ENCODE results near the gene RALGAPB.
"Not testable (repeated sequence)": the region's sequence is repeated elsewhere in the genome, so short reads cannot be mapped to it uniquely, and the experiment has no call there.

The RALGAPB gene

DNA sequence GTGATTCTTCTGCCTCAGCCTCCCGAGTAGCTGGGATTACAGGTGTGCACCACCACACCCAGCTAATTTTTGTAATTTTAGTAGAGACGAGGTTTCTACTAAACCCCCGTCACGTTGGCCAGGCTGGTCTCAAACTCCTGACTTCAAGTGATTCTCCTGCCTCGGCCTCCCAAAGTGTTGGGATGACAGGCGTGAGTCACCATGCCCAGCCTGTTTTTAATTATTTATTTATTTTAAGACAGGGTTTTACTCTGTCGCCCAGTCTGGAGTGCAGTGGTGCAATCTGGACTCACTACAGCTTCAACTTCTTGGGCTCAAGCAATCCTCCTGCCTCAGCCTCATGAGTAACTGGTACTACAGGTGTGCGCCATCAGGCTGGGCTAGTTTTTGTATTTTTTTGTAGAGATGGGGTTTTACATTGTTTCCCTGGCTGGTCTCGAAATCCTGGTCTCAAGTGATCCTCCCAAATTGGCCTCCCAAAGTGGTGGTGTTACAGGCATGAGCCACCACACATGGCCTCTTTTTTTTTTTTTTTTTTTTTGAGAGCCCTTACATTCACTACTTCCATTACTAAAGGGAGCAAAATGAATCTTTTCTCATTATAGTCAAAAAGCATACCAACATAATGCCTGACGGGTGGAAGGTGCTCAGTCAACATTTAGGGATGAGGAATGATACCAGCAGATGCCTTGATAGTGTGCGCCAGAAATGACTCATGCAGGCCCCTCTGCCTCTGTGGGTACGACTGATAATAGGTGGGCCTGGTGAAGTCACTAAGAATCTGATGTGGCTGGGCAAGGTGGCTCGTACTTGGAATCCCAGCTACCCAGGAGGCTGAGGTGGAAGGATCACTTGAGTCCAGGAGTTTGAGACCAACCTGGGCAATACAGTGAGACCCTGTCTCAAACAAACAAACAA, 17.8 kb upstream of the RALGAPB start:
- no peak for TF ChIP-seq GATA1 (IDR thresholded peaks at IDR 0.05; ENCODE audit: low read depth, low read length)
- no peak for TF ChIP-seq POLR2A (IDR thresholded peaks at IDR 0.05; ENCODE audit: low read length)

DNA sequence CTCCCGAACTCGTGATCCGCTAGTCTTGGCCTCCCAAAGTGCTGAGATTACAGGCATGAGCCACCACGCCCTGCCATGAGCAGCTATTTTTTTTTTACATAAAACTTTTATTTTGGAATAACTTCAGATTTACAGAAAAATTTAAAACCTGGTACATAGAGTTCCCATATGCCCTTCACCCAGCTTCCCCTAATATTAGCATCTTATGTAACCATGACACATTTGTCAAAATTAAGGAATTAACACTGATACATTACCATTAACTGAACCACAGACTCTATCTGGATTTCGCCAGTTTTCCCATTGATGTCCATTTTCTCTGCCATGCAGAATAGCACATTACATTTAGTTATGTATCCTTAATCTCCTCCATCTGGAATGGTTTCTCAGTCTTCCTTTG, 14.3 kb upstream of the RALGAPB start:
- DNase-seq: no peak
- TF ChIP-seq GATA1 (IDR thresholded peaks at IDR 0.05; ENCODE audit: low read depth, low read length): no peak
- no peak for TF ChIP-seq POLR2A (IDR thresholded peaks at IDR 0.05; ENCODE audit: low read length)

More for the DNA sequence above, 17.8 kb upstream of the RALGAPB start:
- DNase-seq: peak; percentile 26 to 59

DNA sequence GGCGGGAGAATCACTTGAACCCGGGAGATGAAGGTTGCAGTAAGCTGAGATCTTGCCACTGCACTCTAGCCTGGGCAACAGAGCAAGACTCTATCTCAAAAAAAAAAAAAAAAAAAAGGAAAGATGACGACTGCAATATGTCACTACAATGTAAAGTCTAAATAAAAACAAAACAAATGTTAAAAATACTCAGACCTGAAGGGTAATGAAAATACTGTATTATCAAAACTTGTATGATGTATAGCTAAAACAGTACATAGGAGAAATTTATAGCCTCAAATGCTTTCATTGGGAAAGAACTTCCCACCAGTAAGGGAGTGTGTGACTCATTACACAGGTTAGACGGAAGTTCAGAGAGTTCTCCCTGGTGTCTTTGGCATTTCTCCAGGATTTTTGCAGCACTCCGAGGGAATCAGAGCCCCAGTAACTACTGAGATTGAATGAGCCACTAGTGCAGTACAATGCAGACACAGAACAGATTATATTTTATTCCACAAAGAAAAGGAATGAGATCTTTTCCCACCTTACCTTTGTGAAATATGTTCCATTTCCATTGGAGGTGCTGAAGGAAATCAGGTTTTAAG, 12.5 kb upstream of the RALGAPB start:
- peak; percentile 26 to 49 for DNase-seq
- TF ChIP-seq POLR2A (IDR thresholded peaks at IDR 0.05; ENCODE audit: low read length) (no peak), GATA1 (IDR thresholded peaks at IDR 0.05; ENCODE audit: low read depth, low read length) (no peak)

DNA sequence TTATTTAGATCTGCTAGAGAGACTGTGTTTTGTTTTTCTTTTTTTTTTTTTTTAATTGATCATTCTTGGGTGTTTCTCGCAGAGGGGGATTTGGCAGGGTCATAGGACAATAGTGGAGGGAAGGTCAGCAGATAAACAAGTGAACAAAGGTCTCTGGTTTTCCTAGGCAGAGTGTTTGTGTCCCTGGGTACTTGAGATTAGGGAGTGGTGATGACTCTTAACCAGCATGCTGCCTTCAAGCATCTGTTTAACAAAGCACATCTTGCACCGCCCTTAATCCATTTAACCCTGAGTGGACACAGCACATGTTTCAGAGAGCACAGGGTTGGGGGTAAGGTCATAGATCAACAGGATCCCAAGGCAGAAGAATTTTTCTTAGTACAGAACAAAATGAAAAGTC, 12.0 kb upstream of the RALGAPB start:
- not testable (repeated sequence) for DNase-seq

DNA sequence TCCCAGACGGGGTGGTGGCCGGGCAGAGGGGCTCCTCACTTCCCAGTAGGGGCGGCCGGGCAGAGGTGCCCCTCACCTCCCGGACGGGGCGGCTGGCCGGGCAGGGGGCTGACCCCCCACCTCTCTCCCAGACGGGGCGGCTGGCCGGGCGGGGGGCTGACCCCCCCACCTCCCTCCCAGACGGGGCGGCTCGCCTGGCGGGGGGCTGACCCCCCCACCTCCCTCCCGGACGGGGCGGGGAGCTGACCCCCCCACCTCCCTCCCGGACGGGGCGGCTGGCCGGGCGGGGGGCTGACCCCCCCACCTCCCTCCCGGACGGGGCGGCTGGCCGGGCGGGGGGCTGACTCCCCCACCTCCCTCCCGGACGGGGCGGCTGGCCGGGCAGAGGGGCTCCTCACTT, 11.5 kb upstream of the RALGAPB start:
- not testable (repeated sequence) for DNase-seq

DNA sequence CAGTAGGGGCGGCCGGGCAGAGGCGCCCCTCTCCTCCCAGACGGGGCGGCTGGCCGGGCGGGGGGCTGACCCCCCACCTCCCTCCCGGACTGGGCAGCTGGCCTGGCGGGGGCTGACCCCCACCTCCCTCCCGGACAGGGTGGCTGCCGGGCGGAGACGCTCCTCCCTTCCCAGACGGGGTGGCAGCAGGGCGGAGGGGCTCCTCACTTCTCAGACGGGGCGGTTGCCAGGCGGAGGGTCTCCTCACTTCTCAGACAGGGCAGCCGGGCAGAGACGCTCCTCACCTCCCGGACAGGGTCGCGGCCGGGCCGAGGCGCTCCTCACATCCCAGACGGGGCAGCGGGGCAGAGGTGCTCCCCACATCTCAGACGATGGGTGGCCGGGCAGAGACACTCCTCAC, 11.1 kb upstream of the RALGAPB start:
- not testable (repeated sequence) for DNase-seq

DNA sequence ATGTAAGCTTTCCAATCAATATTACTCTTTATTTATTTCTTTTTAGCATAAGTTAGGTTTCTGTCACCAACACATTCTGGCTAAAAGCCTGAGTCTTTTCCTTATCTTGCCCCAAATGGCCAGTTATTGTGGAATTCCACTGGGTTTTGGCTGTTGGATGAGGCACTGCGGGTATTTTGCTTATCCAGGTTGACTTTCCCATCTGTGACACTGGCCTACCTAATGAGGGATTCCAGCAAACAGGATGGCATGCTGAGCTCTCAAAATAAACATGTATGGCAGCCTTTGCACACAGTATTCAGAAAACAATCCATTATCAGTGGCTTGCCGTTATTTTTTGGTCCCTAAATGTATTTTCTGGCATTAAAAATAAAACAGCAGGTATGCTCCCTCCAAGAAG, 6.5 kb upstream of the RALGAPB start:
- TF ChIP-seq GATA1 (IDR thresholded peaks at IDR 0.05; ENCODE audit: low read depth, low read length): no peak
- no peak for TF ChIP-seq POLR2A (IDR thresholded peaks at IDR 0.05; ENCODE audit: low read length)

DNA sequence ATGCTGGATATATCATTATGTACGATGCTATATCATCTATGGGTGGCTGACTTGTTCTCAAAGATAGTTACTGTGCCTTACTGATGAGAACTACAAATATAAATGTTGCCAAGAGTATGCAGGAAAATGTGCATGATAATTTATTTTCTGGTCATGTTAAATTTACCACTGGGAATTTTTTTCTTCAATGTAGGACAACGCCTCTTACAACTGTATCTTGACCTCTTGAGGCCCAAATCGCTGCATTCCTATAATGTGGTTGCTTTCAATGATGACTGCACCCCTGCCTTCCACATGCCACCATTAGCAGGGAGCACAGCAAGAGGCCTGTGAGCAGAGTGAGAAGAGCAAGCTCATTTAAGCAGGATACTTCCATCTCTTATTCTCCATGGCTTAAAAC, 5.7 kb upstream of the RALGAPB start:
- DNase-seq: no peak
- TF ChIP-seq GATA1 (IDR thresholded peaks at IDR 0.05; ENCODE audit: low read depth, low read length): no peak
- no peak for TF ChIP-seq POLR2A (IDR thresholded peaks at IDR 0.05; ENCODE audit: low read length)

More for the DNA sequence above, 6.5 kb upstream of the RALGAPB start:
- no peak for DNase-seq

DNA sequence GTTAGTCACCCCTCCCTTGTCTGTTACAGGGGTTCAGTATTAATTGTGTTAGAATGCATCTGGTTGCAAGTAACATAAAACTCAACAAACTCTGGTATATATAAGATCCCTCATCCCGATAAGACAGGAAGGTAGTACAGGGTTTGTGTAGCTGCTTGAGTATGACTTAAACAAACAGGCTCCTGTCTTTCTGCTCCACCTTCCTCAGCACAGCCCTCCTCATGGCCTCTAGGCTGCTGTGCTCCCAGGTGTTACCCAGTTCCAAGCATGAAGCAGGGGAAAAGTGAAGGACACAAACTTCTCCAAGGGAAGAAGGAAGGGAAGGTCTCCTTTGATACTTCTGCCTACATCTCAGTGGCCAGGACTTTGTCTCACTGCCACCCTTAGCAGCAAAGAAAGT, 1.4 kb upstream of the RALGAPB start:
- no peak for DNase-seq
- TF ChIP-seq POLR2A (IDR thresholded peaks at IDR 0.05; ENCODE audit: low read length) (no peak), GATA1 (IDR thresholded peaks at IDR 0.05; ENCODE audit: low read depth, low read length) (no peak)

DNA sequence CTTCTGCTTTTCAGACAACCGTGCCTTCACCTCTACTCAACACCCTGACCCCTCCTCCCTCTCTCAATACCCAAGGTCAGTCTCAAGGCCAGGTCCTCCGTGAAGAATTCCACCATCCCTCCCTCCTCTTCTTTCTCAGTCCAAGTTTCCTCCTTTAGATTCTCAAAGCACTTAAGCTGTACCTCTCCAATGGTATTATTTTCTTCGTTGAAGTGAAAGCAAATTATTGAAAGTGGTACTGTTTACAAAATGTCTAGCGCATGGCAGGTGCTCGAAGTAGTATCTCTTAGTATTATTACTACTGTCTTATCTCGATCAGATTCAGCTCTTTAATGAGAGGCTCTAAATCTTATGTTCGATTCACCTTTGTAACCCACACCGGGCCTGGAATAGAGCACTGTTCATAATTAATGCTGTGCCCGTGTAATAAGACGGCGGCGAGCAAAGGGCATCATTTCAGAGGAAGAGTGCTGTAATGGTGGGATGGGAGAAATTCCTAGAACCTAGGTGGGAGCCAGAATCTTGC, 593 bp upstream of the RALGAPB start:
- TF ChIP-seq POLR2A (IDR thresholded peaks at IDR 0.05; ENCODE audit: low read length): no peak
- peak in 1 of 2 experiments; percentile 40 for DNase-seq

DNA sequence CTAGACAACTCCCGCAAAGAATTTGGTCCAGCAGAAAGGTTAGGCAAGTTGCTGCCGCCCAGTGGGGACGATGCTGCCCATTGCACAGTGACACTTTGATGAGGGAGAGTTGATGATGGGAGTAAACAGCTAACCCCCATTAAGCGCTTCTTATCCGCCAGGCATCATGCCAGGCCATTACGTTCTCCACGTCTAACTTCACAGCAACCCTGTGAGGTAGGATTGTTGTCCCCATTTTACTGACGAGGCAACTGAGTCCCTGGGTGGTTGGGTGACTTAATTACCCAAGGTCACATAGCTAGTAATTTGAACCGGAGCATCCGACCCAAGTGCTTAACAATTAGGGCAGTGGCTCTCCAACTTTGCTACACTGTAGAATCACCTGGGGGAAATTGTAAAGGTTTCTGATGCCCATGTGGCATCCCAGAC, 738 bp downstream of the RALGAPB start:
- peak; percentile 66 to 72 for DNase-seq
- TF ChIP-seq POLR2A (IDR thresholded peaks at IDR 0.05; ENCODE audit: low read length): no peak
- no peak for TF ChIP-seq GATA1 (IDR thresholded peaks at IDR 0.05; ENCODE audit: low read depth, low read length)

DNA sequence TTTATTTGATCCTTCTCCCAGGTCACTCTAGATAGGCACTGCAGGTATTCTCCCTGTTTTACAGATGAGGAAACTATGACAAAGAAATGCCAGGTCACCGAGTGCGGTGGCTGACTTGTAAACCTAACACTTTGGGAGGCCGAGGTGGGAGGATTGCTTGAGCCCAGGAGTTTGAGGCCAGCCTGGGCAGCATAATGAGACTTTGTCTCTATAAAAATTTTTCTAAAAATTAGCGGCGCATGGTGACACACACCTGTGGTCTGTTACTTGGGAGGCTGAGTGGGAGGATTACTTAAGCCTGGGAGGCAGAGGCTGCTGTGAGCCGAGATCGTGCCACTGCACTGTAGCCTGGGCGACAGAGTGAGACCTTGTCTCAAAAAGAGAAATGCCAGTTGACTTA, 5.1 kb downstream of the RALGAPB start:
- DNase-seq: no peak
- TF ChIP-seq POLR2A (IDR thresholded peaks at IDR 0.05; ENCODE audit: low read length): no peak
- TF ChIP-seq GATA1 (IDR thresholded peaks at IDR 0.05; ENCODE audit: low read depth, low read length): no peak

DNA sequence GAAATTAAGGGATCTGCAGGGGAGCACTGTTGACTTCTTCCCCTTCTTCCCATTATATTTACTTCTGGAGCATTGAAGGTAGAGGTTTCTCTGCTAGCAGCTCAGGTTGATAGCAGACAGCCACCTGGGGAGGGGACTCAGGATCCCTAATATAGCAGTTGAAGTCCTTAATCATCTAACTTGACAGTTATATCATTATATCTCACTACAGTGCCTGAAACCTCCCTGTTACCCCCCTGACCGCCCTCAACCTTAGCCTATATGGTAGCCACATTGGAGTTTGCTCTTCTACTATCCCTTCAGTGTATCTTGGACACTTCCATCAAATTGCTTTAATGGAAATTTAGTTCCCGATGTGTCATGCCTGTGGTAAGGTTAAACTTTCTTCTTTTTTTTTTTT, 7.0 kb downstream of the RALGAPB start:
- no peak for TF ChIP-seq GATA1 (IDR thresholded peaks at IDR 0.05; ENCODE audit: low read depth, low read length)
- no peak for TF ChIP-seq POLR2A (IDR thresholded peaks at IDR 0.05; ENCODE audit: low read length)
- no peak for DNase-seq

DNA sequence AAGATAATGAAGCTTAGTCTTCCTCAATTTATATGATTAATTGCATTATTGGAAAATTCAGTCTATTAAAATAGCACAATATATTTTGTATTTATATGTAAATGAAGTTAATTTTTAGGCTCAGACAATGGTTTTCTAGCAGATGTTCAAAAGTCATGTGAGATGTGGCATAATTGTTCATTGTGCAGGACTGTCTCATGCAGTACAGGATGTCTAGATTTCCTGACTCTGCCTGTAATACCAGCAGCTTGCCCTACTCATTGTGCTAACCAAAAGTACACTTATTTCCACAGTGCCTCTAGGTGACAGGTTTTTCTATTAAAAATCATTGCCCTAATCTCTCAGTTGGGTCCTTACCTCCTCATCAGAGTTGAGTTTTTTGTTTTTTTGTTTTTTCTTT, 12.4 kb downstream of the RALGAPB start:
- no peak for TF ChIP-seq POLR2A (IDR thresholded peaks at IDR 0.05; ENCODE audit: low read length)
- DNase-seq: no peak

DNA sequence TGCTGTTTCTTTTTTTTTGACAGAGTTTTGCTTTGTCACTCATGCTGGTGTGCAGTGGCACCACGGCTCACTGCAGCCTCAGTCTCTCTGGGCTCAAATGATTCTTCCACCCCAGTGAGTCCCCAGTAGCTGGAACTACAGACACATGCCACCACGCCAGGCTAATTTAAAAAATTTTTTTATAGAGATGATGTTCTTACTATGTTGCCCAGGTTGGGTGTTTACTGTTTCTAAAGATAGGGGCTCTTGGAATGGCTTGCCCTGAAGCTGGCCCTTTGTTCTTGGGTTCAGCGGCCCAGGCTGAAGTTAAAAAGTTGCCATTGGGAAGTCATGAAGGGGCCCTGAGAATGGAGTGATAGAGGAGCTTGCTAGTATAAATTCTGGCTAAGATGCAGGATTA, 16.5 kb downstream of the RALGAPB start:
- TF ChIP-seq POLR2A (IDR thresholded peaks at IDR 0.05; ENCODE audit: low read length) (no peak), GATA1 (IDR thresholded peaks at IDR 0.05; ENCODE audit: low read depth, low read length) (no peak)
- DNase-seq: no peak

All from erythroblast (primary cell).